ENCODE measurements around the gene RSKR. TPM values are rescaled to one million over a fixed set of nuclear protein-coding genes. Genes with fewer than 3 reads are reported as not detected.
"Not testable (repeated sequence)": the region's sequence is repeated elsewhere in the genome, so short reads cannot be mapped to it uniquely, and the experiment has no call there.

Gene RSKR
- total RNA-seq, 3 donors from 2014 or later (not counting 1 experiment from before 2014, with no cell fraction given), result 10.0 to 14.6 (median 14.0) TPM

GRCh38 chr17:28610376-28610775, 3.6 kb downstream of the RSKR start:
- no peaks in the 10 kb centered on the region for H3K27me3 Mint-ChIP-seq (ENCODE audit: low read depth in 2 of 2)

GRCh38 chr17:28604031-28604430, 10.0 kb downstream of the RSKR start:
- intact Hi-C loops (cut with micrococcal nuclease); H3K36me3 ChIP-seq (ENCODE audit: control insufficient read depth, insufficient read depth, low read length); H3K4me1 Mint-ChIP-seq; DNase-seq; H3K4me3 ChIP-seq (ENCODE audit: low read length); H3K9me3 ChIP-seq (ENCODE audit: control insufficient read depth, insufficient read depth, low read length); H3K27ac Mint-ChIP-seq; ATAC-seq; H3K9me3 Mint-ChIP-seq; H3K27me3 Mint-ChIP-seq (ENCODE audit: low read depth in 2 of 2); H3K4me3 Mint-ChIP-seq; H3K27ac ChIP-seq (ENCODE audit: low read length); H3K27me3 ChIP-seq (ENCODE audit: control insufficient read depth, insufficient read depth, low read length); H3K36me3 Mint-ChIP-seq: not testable (repeated sequence)
- peaks cover 13% of the 10 kb centered on the region for H3K4me1 ChIP-seq (ENCODE audit: control insufficient read depth, insufficient read depth, low read length)
- WGBS (ENCODE audit: insufficient coverage), result 92% methylated on average over 8 of the region's 31 CpGs

More at GRCh38 chr17:28610376-28610775, 3.6 kb downstream of the RSKR start:
- no peak overlapping the region for H3K4me3 ChIP-seq (ENCODE audit: low read length)
- no peaks in the 10 kb centered on the region for H3K27me3 ChIP-seq (ENCODE audit: control insufficient read depth, insufficient read depth, low read length)
- intact Hi-C loops (cut with micrococcal nuclease), result no loop called here
- 96% methylated on average over 8 of the region's 8 CpGs for WGBS (ENCODE audit: insufficient coverage)
- DNase-seq (no peak), ATAC-seq (no peak)
- H3K9me3 Mint-ChIP-seq, result no peaks in the 10 kb centered on the region
- TF ChIP-seq, protein P1, sequence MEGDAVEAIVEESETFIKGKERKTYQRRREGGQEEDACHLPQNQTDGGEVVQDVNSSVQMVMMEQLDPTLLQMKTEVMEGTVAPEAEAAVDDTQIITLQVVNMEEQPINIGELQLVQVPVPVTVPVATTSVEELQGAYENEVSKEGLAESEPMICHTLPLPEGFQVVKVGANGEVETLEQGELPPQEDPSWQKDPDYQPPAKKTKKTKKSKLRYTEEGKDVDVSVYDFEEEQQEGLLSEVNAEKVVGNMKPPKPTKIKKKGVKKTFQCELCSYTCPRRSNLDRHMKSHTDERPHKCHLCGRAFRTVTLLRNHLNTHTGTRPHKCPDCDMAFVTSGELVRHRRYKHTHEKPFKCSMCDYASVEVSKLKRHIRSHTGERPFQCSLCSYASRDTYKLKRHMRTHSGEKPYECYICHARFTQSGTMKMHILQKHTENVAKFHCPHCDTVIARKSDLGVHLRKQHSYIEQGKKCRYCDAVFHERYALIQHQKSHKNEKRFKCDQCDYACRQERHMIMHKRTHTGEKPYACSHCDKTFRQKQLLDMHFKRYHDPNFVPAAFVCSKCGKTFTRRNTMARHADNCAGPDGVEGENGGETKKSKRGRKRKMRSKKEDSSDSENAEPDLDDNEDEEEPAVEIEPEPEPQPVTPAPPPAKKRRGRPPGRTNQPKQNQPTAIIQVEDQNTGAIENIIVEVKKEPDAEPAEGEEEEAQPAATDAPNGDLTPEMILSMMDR (IDR thresholded peaks at IDR 0.05), result no peak
- no peak overlapping the region for H3K4me3 Mint-ChIP-seq
- H3K27ac Mint-ChIP-seq, result peak overlapping the region in 1 of 2 donors; percentile 10
- no peaks in the 10 kb centered on the region for H3K9me3 ChIP-seq (ENCODE audit: control insufficient read depth, insufficient read depth, low read length)
- no peaks in the 10 kb centered on the region for H3K36me3 Mint-ChIP-seq
- H3K27ac ChIP-seq (ENCODE audit: low read length), result no peak overlapping the region
- H3K4me1 ChIP-seq (ENCODE audit: control insufficient read depth, insufficient read depth, low read length), result no peaks in the 10 kb centered on the region
- peaks cover 16% of the 10 kb centered on the region for H3K36me3 ChIP-seq (ENCODE audit: control insufficient read depth, insufficient read depth, low read length)
- H3K4me1 Mint-ChIP-seq, result no peaks in the 10 kb centered on the region

- Histone ChIP-seq H3K27me3 (ENCODE audit: control insufficient read depth, insufficient read depth, low read length) (no peaks in the 10 kb centered on the region), H3K27ac (ENCODE audit: low read length) (peak overlapping the region; percentile 95), H3K4me1 (ENCODE audit: control insufficient read depth, insufficient read depth, low read length) (peaks cover 19% of the 10 kb centered on the region), H3K36me3 (ENCODE audit: control insufficient read depth, insufficient read depth, low read length) (no peaks in the 10 kb centered on the region), H3K9me3 (ENCODE audit: control insufficient read depth, insufficient read depth, low read length) (no peaks in the 10 kb centered on the region), H3K4me3 (ENCODE audit: low read length) (peak overlapping the region; percentile 71)
- TF ChIP-seq, protein P1 (IDR thresholded peaks at IDR 0.05), result no peak
- Mint-ChIP-seq H3K9me3 (no peaks in the 10 kb centered on the region), H3K27me3 (ENCODE audit: low read depth in 2 of 2) (no peaks in the 10 kb centered on the region), H3K27ac (peak overlapping the region; percentile 95 to 98), H3K36me3 (no peaks in the 10 kb centered on the region), H3K4me3 (peak overlapping the region; percentile 94), H3K4me1 (peaks cover 22 to 23% of the 10 kb centered on the region in 2 donors)
- intact Hi-C loops (cut with micrococcal nuclease), result loop anchor here (1.0 to 5.0 kb wide), 2 partner anchors 23 to 107 kb away; partner anchors contain the start of gene ALDOC
- ATAC-seq (peak; percentile 66 to 81 (median 72)), DNase-seq (peak; percentile 60 to 84)
- 7% methylated on average over 40 of the region's 40 CpGs for WGBS (ENCODE audit: insufficient coverage)
Observed at GRCh38 chr17:28599311-28600184, 14.4 kb downstream of the RSKR start.

- Histone ChIP-seq H3K27me3 (ENCODE audit: control insufficient read depth, insufficient read depth, low read length) (no peaks in the 10 kb centered on the region), H3K4me1 (ENCODE audit: control insufficient read depth, insufficient read depth, low read length) (peaks cover 19% of the 10 kb centered on the region), H3K4me3 (ENCODE audit: low read length) (peak within 1 kb of the TSS; percentile 71), H3K36me3 (ENCODE audit: control insufficient read depth, insufficient read depth, low read length) (no peaks in the 10 kb centered on the region), H3K9me3 (ENCODE audit: control insufficient read depth, insufficient read depth, low read length) (no peaks in the 10 kb centered on the region), H3K27ac (ENCODE audit: low read length) (peak within 1 kb of the TSS; percentile 95)
- peaks cover 22 to 23% of the 10 kb centered on the region in 2 donors for H3K4me1 Mint-ChIP-seq
- no peaks in the 10 kb centered on the region for H3K27me3 Mint-ChIP-seq (ENCODE audit: low read depth in 2 of 2)
- H3K4me3 Mint-ChIP-seq, result peak within 1 kb of the TSS; percentile 94
- peak within 1 kb of the TSS; percentile 95 to 98 for H3K27ac Mint-ChIP-seq
- peak; percentile 96 to 97 for DNase-seq
- no peaks in the 10 kb centered on the region for H3K36me3 Mint-ChIP-seq
- intact Hi-C loops (cut with micrococcal nuclease), result loop anchor here (1.0 to 5.0 kb wide), 2 partner anchors 23 to 107 kb away; partner anchors contain the start of gene ALDOC
- TF ChIP-seq, protein P1 (IDR thresholded peaks at IDR 0.05), result no peak
- no peaks in the 10 kb centered on the region for H3K9me3 Mint-ChIP-seq
- peak; percentile 89 to 99 (median 93) for ATAC-seq
- WGBS (ENCODE audit: insufficient coverage), result under 1% methylated on average over 44 of the region's 44 CpGs
Observed at GRCh38 chr17:28598799-28599310, 15.1 kb downstream of the RSKR start, which contains the start of gene SPAG5. SPAG5 (minus strand) TSS chr17:28599025; CDS start chr17:28598946, 79 bp downstream.

All from natural killer cell (primary cell).